Fibroblast of the aortic adventitia (primary cell): Measurements from ENCODE around the gene PLEKHM3. TPM values are rescaled to one million over a fixed set of nuclear protein-coding genes. Genes with fewer than 3 reads are reported as not detected.

Experiments
- DNase-seq: peaks from one replicate; pipeline ENCODE4 v3.0.0-alpha.2; 2010; ENCODE audit warnings: low read depth
- H3K4me3 ChIP-seq: 2 replicates; pipeline ENCODE4 v1.5.1; 2011; ENCODE audit warnings: low read depth, mild to moderate bottlenecking, control low read depth, low read length, moderate library complexity
- CTCF ChIP-seq: IDR thresholded peaks from 2 replicates; pipeline ENCODE4 v1.5.1; 2011; ENCODE audit warnings: mild to moderate bottlenecking, low read length, control low read depth, inconsistent platforms; ENCODE audit not compliant: insufficient read depth
- total RNA-seq: library from RNA; depleted of rRNA; stranded (reverse); fragments of >200 nt; gene quantifications from 2 replicates; pipeline ENCODE4 v1.2.3, GENCODE V29; 2012; ENCODE audit warnings: low replicate concordance

Gene PLEKHM3
- total RNA-seq, 1 donor: 15.1 TPM

- peak; percentile 18 for TF ChIP-seq CTCF
- no peak overlapping the region for H3K4me3 ChIP-seq
- no peak for DNase-seq
Measured at GRCh38 chr2:207896525-207897285, 128.6 kb downstream of the PLEKHM3 start.

- H3K4me3 ChIP-seq: no peak overlapping the region
- no peak for DNase-seq
- TF ChIP-seq CTCF: no peak
Measured at GRCh38 chr2:207895274-207895860, 130.0 kb downstream of the PLEKHM3 start.

GRCh38 chr2:207892716-207893402, 132.5 kb downstream of the PLEKHM3 start:
- DNase-seq: peak; percentile 73
- no peak overlapping the region for H3K4me3 ChIP-seq
- no peak for TF ChIP-seq CTCF

GRCh38 chr2:207891086-207891844, 134.1 kb downstream of the PLEKHM3 start:
- H3K4me3 ChIP-seq: no peak overlapping the region
- TF ChIP-seq CTCF: no peak
- DNase-seq: no peak

GRCh38 chr2:207887500-207887899, 137.8 kb downstream of the PLEKHM3 start:
- no peak for TF ChIP-seq CTCF
- DNase-seq: no peak

GRCh38 chr2:207885010-207885409, 140.3 kb downstream of the PLEKHM3 start:
- H3K4me3 ChIP-seq: no peak overlapping the region
- TF ChIP-seq CTCF: no peak
- no peak for DNase-seq

More at GRCh38 chr2:207887500-207887899, 137.8 kb downstream of the PLEKHM3 start:
- H3K4me3 ChIP-seq: no peak overlapping the region
